ENCODE results near the gene RNF138. TPM values are rescaled to one million over a fixed set of nuclear protein-coding genes. Genes with fewer than 3 reads are reported as not detected.

The RNF138 gene, protein sequence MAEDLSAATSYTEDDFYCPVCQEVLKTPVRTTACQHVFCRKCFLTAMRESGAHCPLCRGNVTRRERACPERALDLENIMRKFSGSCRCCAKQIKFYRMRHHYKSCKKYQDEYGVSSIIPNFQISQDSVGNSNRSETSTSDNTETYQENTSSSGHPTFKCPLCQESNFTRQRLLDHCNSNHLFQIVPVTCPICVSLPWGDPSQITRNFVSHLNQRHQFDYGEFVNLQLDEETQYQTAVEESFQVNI
- total RNA-seq (100 to 1,000 TPM in 1 of 5 experiments, 10 to 100 TPM in 4; 72.3 to 142 (median 80.7) TPM), polyA plus RNA-seq (100 to 1,000 TPM in 1 of 2 donors, 10 to 100 TPM in 1; 98.4 to 140 TPM), total RNA-seq (94.0 reads per million, percentile 83 among the genes with 10 or more reads in this experiment)

DNA sequence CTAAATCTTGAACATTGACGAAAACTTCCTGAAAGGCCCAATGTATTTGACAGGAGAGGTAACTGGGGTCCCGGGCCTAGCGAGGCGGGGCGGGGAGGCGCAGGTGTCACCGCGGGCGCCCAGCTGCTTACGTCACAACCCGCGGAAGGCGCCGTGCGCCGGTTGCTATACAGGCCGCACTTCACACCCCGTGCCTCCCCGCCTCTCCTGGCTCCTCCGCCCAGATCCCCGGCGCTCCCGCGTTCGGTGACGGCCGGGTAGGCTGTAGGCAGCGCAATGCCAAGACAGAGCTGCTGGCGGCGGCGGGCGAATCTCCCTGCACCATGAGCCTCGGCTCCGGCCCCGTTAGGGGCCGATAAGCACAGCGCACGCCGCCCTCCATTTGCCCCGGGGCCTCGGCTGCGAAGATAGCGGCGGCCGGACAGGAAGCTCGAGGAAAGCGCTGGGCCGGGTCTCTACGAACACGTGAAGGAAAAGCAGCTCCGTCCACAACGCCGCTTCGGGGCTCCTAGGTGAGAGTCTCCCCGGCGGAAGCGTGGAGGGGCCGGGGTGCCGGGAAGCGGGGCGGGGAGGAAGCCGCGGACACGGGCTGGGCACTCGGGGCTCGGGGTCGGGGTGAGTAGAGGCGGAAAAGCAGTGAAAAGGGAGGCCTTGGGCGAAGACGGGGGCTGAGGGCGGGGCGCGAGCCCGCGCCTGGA lies at the start of gene RNF138:
TSS of gene RNF138 (plus strand) at position 151 of the 698 bp plus-strand sequence. CDS start 903 bp downstream, outside the sequence.
- Histone ChIP-seq H3K27ac (ENCODE audit: low read depth, low read length) (peak within 1 kb of the TSS; percentile 100), H3K4me3 (ENCODE audit: low read length) (peak within 1 kb of the TSS; percentile 72), H3K9me3 (ENCODE audit: control insufficient read depth in 2 of 3, low read length in 3 of 3) (no peaks in the 10 kb centered on the region), H3K4me1 (ENCODE audit: control insufficient read depth in 2 of 2, insufficient read depth in 2 of 2, low read length in 2 of 2) (peaks cover 29 to 31% of the 10 kb centered on the region in 2 donors), H3K36me3 (ENCODE audit: control insufficient read depth in 2 of 3, insufficient read depth in 3 of 3, low read length in 3 of 3) (peaks cover 0 to 5% (median 0%) of the 10 kb centered on the region in 3 experiments), H3K27me3 (ENCODE audit: control insufficient read depth in 2 of 2, insufficient read depth in 2 of 2, low read length in 2 of 2) (no peaks in the 10 kb centered on the region)
- H3K4me1 Mint-ChIP-seq, result peaks cover 33 to 58% (median 45%) of the 10 kb centered on the region in 7 donors
- H3K4me3 Mint-ChIP-seq, result peak within 1 kb of the TSS; percentile 90 to 100 (median 97)
- peaks cover 10 to 37% (median 20%) of the 10 kb centered on the region in 5 donors for H3K36me3 Mint-ChIP-seq
- ATAC-seq, result peak; percentile 70
- ChIA-PET POLR2A (interaction anchor here (0.6 to 7.5 kb wide), 14 partner anchors 13 to 211 kb away, joined by 3 to 100 read pairs (median 4); partner anchors contain the start of genes RNF125 and TRAPPC8), CTCF (interaction anchor here (0.9 kb wide), 1 partner anchor 74 kb away, joined by 4 read pairs; the partner anchor contains the start of gene RNF125)
- peak; percentile 78 to 90 (median 88) for DNase-seq
- no peaks in the 10 kb centered on the region for H3K9me3 Mint-ChIP-seq
- no peaks in the 10 kb centered on the region for H3K27me3 Mint-ChIP-seq
- peak within 1 kb of the TSS; percentile 91 to 98 (median 97) for H3K27ac Mint-ChIP-seq
- intact Hi-C loops (cut with micrococcal nuclease), result loop anchor here (1.0 to 10.0 kb wide), 13 partner anchors 15 to 930 kb away; partner anchors contain the start of genes GAREM1 (in 2 of the 2), RNF125 (in 2 of the 2), TRAPPC8 (in 2 of the 2) and B4GALT6 (in 1 of the 2)

DNA sequence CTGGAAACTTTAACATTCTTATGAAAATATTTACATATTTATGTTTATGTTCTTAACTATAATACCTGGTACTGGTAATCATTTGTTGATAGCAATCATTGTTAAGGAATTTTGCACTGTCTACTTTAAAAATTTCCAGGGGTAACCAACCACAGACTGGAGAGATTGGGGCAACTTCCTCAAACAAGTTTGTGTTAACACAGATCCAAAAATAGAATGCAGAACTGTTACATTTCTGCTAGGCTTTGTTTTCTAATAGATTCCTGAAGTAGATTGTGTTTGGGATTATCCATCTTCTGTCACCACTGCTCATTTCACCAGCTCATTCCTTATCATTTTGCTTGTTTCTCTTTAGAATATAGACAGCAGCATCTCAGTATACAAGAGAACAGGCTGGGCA lies 49.3 kb upstream of the RNF138 start:
- ChIA-PET POLR2A (interaction anchor here (1.8 kb wide), 1 partner anchor 24 kb away, joined by 21 read pairs; the partner anchor contains the start of gene RNF125), CTCF (no interaction called here)
- intact Hi-C loops (cut with micrococcal nuclease), result no loop called here
- H3K4me1 Mint-ChIP-seq, result peaks cover 28 to 61% (median 54%) of the 10 kb centered on the region in 7 donors
- no peaks in the 10 kb centered on the region for H3K27me3 Mint-ChIP-seq
- H3K4me1 ChIP-seq (ENCODE audit: control insufficient read depth in 2 of 2, insufficient read depth in 2 of 2, low read length in 2 of 2), result peaks cover 25 to 49% of the 10 kb centered on the region in 2 donors
- no peaks in the 10 kb centered on the region for H3K27me3 ChIP-seq (ENCODE audit: control insufficient read depth in 2 of 2, insufficient read depth in 2 of 2, low read length in 2 of 2)
- H3K36me3 Mint-ChIP-seq, result peaks cover 5 to 57% (median 36%) of the 10 kb centered on the region in 5 donors
- H3K36me3 ChIP-seq (ENCODE audit: control insufficient read depth in 2 of 3, insufficient read depth in 3 of 3, low read length in 3 of 3), result peaks cover 4 to 51% (median 17%) of the 10 kb centered on the region in 3 experiments
- DNase-seq (no peak), ATAC-seq (no peak)
- H3K9me3 ChIP-seq (ENCODE audit: control insufficient read depth in 2 of 3, low read length in 3 of 3), result no peaks in the 10 kb centered on the region
- H3K27ac Mint-ChIP-seq, result peak overlapping the region in 5 of 9 donors; percentile 24 to 79 (median 56)
- H3K4me3 Mint-ChIP-seq, result peak overlapping the region in 3 of 10 donors; percentile 34 to 54 (median 41)
- H3K9me3 Mint-ChIP-seq, result peaks cover 0 to 5% (median 0%) of the 10 kb centered on the region in 11 donors
- H3K4me3 ChIP-seq (ENCODE audit: low read length), result no peak overlapping the region
- H3K27ac ChIP-seq (ENCODE audit: low read depth, low read length), result no peak overlapping the region

DNA sequence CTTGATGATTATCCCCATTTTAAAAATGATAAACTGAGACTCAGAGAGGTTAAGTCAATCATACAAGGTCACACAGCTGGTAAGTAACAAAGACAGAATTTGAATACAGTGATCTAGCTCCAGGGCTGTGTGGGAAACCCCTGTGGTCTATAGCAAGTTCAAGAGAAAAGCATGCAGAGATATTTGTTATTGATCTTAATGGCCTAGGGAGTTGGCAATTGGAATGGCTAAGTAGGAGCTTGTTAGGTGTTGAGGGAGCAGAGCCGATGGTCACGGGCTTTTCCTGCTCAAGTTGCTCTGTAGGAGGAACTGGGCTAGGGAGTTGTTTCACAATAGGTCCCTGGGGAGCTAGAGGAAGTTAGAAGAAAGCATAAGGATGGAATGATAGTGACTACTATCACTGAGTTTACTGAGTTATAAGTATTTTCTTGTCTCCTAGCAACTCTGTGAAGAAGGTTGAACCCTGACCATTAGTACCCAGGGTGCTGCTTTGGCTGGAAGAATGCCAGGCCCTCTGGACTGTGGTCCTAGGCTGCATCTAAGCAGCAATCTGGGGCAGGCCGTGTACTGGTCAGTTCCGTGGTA lies 43.1 kb upstream of the RNF138 start:
- H3K36me3 Mint-ChIP-seq, result peaks cover 0 to 51% (median 33%) of the 10 kb centered on the region in 5 donors
- peak overlapping the region; percentile 12 for H3K4me3 ChIP-seq (ENCODE audit: low read length)

DNA sequence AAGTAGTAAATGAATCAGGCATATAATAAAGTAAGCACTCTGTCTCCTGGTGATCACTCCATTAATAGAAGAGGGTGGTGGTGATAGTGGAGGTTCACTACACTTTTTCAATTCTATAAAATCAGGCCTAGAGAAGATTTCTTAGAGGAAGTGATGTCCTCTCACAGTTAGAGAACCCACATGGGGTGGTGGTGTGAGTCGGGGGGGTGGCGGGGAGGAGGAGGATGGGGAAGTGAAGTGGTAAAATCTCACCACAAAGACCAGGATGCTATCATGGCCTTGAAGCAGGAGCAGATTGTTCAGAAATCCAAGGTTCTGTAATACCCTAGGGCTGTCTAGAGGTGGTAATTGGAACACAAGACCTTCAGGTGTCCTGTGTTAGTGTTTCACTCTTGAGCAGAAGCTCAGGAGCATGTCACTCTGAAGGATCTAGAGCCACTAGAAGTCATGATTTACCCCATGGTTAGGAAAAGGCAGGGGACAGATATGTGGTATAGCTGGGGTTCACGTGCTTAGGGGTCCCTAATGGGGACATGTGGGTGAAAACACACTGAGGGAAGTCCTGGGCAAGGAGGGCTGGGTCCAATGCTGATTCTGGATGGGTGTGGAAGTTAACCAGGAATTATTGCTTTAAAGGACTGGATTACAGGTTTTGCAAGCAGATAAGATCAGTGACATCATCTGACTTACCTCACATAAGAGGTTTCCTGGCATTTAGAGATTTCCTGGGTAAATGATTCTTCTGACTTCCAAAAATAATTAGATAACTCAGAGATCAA lies 42.1 kb upstream of the RNF138 start:
- DNase-seq (peak in 1 of 9 donors; percentile 23), ATAC-seq (peak; percentile 79)
- POLR2A ChIA-PET, result interaction anchor here (1.0 to 1.7 kb wide), 2 partner anchors 9 to 11 kb away, joined by 3 to 7 read pairs; no protein-coding TSS in a partner anchor
- Histone ChIP-seq H3K9me3 (ENCODE audit: control insufficient read depth in 2 of 3, low read length in 3 of 3) (no peaks in the 10 kb centered on the region), H3K36me3 (ENCODE audit: control insufficient read depth in 2 of 3, insufficient read depth in 3 of 3, low read length in 3 of 3) (peaks cover 5 to 35% (median 18%) of the 10 kb centered on the region in 3 experiments), H3K27ac (ENCODE audit: low read depth, low read length) (peak overlapping the region; percentile 35), H3K4me1 (ENCODE audit: control insufficient read depth in 2 of 2, insufficient read depth in 2 of 2, low read length in 2 of 2) (peaks cover 21% of the 10 kb centered on the region in 2 donors), H3K27me3 (ENCODE audit: control insufficient read depth in 2 of 2, insufficient read depth in 2 of 2, low read length in 2 of 2) (no peaks in the 10 kb centered on the region), H3K4me3 (ENCODE audit: low read length) (no peak overlapping the region)
- H3K27me3 Mint-ChIP-seq, result no peaks in the 10 kb centered on the region
- intact Hi-C loops (cut with micrococcal nuclease), result loop anchor here (1.0 to 2.0 kb wide), 4 partner anchors 8 to 43 kb away; no protein-coding TSS in a partner anchor
- CTCF ChIA-PET, result interaction anchor here (0.9 to 2.1 kb wide), 4 partner anchors 17 to 31 kb away, joined by 4 to 7 read pairs (median 5); partner anchors contain the start of gene RNF125
- no peaks in the 10 kb centered on the region for H3K9me3 Mint-ChIP-seq
- peak overlapping the region; percentile 2 to 83 (median 56) for H3K4me3 Mint-ChIP-seq
- H3K36me3 Mint-ChIP-seq, result peaks cover 0 to 55% (median 36%) of the 10 kb centered on the region in 5 donors
- H3K27ac Mint-ChIP-seq, result peak overlapping the region; percentile 10 to 89 (median 56)
- peaks cover 22 to 58% (median 36%) of the 10 kb centered on the region in 7 donors for H3K4me1 Mint-ChIP-seq

More for the DNA sequence above, 43.1 kb upstream of the RNF138 start:
- ChIA-PET CTCF (interaction anchor here (0.6 to 2.1 kb wide), 3 partner anchors 30 to 106 kb away, joined by 5 to 6 read pairs (median 6); partner anchors contain the start of genes RNF125 and TRAPPC8), POLR2A (interaction anchor here (0.8 to 1.2 kb wide), 3 partner anchors 9 to 30 kb away, joined by 4 to 6 read pairs (median 4); partner anchors contain the start of gene RNF125)
- ATAC-seq, result peak; percentile 46
- Histone ChIP-seq H3K36me3 (ENCODE audit: control insufficient read depth in 2 of 3, insufficient read depth in 3 of 3, low read length in 3 of 3) (peaks cover 4 to 38% (median 13%) of the 10 kb centered on the region in 3 experiments), H3K4me1 (ENCODE audit: control insufficient read depth in 2 of 2, insufficient read depth in 2 of 2, low read length in 2 of 2) (peaks cover 21% of the 10 kb centered on the region in 2 donors), H3K9me3 (ENCODE audit: control insufficient read depth in 2 of 3, low read length in 3 of 3) (no peaks in the 10 kb centered on the region), H3K27ac (ENCODE audit: low read depth, low read length) (peak overlapping the region; percentile 2), H3K27me3 (ENCODE audit: control insufficient read depth in 2 of 2, insufficient read depth in 2 of 2, low read length in 2 of 2) (no peaks in the 10 kb centered on the region)
- no peaks in the 10 kb centered on the region for H3K27me3 Mint-ChIP-seq
- peak overlapping the region in 8 of 9 donors; percentile 1 to 89 (median 58) for H3K27ac Mint-ChIP-seq
- peaks cover 22 to 54% (median 36%) of the 10 kb centered on the region in 7 donors for H3K4me1 Mint-ChIP-seq
- no peaks in the 10 kb centered on the region for H3K9me3 Mint-ChIP-seq
- DNase-seq, result no peak
- H3K4me3 Mint-ChIP-seq, result peak overlapping the region in 9 of 10 donors; percentile 1 to 83 (median 36)
- intact Hi-C loops (cut with micrococcal nuclease), result loop anchor here (1.0 to 2.0 kb wide), 4 partner anchors 7 to 44 kb away; no protein-coding TSS in a partner anchor

DNA sequence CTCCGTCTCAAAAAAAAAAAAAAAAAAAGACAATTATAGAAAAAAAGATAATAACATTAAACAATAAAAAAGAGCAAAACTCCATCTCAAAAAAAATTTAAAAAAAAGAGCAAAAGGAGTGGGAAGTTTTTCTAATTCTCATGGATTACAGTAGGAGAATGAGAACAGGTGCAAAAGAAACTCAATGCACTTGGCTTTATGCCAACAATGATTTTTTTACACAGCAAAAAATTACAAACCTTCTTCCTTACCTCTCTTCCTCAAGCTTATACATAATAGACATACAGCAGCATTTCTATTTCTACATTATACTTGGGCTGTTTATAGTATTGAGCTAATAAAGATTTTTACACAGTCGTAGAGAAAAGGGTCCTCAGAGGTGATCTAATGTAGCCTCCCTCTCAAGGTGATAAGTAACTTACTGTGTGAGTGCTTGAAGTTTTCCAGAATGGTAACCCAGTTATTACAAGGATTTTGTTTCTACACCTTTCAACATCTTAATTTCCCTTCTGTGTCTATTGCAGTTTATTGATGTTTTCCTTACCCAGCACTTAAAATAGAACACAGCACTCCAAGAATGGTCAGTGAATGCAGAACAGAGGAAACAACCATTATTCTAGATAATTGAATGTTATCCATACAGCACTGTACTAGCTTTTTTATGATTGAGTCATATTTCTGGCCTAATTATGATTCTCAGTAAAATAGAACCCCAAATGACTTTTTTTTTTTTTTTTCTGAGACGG lies 34.9 kb upstream of the RNF138 start:
- intact Hi-C loops (cut with micrococcal nuclease), result loop anchor here in 1 of 2 donors (5.0 kb wide), 1 partner anchor 39 kb away; the partner anchor contains the start of gene RNF125
- peaks cover 5 to 11% (median 7%) of the 10 kb centered on the region in 3 experiments for H3K36me3 ChIP-seq (ENCODE audit: control insufficient read depth in 2 of 3, insufficient read depth in 3 of 3, low read length in 3 of 3)
- peak overlapping the region in 1 of 10 donors; percentile 14 for H3K4me3 Mint-ChIP-seq
- H3K4me3 ChIP-seq (ENCODE audit: low read length), result no peak overlapping the region
- peaks cover 0 to 60% (median 46%) of the 10 kb centered on the region in 5 donors for H3K36me3 Mint-ChIP-seq
- H3K27me3 ChIP-seq (ENCODE audit: control insufficient read depth in 2 of 2, insufficient read depth in 2 of 2, low read length in 2 of 2), result no peaks in the 10 kb centered on the region
- H3K4me1 Mint-ChIP-seq, result peaks cover 16 to 66% (median 56%) of the 10 kb centered on the region in 7 donors
- H3K9me3 Mint-ChIP-seq, result peaks cover 0 to 2% (median 0%) of the 10 kb centered on the region in 11 donors
- peak overlapping the region in 5 of 9 donors; percentile 7 to 71 (median 54) for H3K27ac Mint-ChIP-seq
- H3K27me3 Mint-ChIP-seq, result no peaks in the 10 kb centered on the region
- POLR2A ChIA-PET, result interaction anchor here (0.7 to 1.0 kb wide), 5 partner anchors 9 to 85 kb away, joined by 3 to 4 read pairs (median 3); no protein-coding TSS in a partner anchor
- CTCF ChIA-PET, result no interaction called here
- H3K4me1 ChIP-seq (ENCODE audit: control insufficient read depth in 2 of 2, insufficient read depth in 2 of 2, low read length in 2 of 2), result peaks cover 10 to 14% of the 10 kb centered on the region in 2 donors
- ATAC-seq, result no peak
- no peak overlapping the region for H3K27ac ChIP-seq (ENCODE audit: low read depth, low read length)
- H3K9me3 ChIP-seq (ENCODE audit: control insufficient read depth in 2 of 3, low read length in 3 of 3), result no peaks in the 10 kb centered on the region
- DNase-seq, result no peak

Data from naive thymus-derived CD4-positive, alpha-beta T cell (primary cell).